NOMO-1 treated with dmso at 0.1 percent for 144 hours (cell line): Measurements from ENCODE around the gene EGLN1.

ENCODE experiments used
- DNase-seq: peaks from one replicate; lab custom pipeline; 2025; ENCODE audit not compliant: unreplicated experiment; lab: John Stamatoyannopoulos, UW

EGLN1 gene

GRCh38 chr1:231421546-231421970 is 529 bp downstream of the EGLN1 start:
- DNase-seq: no peak

- no peak for DNase-seq
These were observed 1.0 kb downstream of the EGLN1 start for GRCh38 chr1:231420959-231421545.

GRCh38 chr1:231420299-231420958 is 1.7 kb downstream of the EGLN1 start:
- DNase-seq: no peak

GRCh38 chr1:231419738-231420298 is 2.3 kb downstream of the EGLN1 start:
- no peak for DNase-seq

- no peak for DNase-seq
These were observed 2.9 kb downstream of the EGLN1 start for GRCh38 chr1:231419147-231419546.

GRCh38 chr1:231418741-231419107 is 3.4 kb downstream of the EGLN1 start:
- no peak for DNase-seq

GRCh38 chr1:231418101-231418740 is 3.9 kb downstream of the EGLN1 start:
- no peak for DNase-seq

- DNase-seq: no peak
These were observed 4.6 kb downstream of the EGLN1 start for GRCh38 chr1:231417513-231417912.

- no peak for DNase-seq
These were observed 5.2 kb downstream of the EGLN1 start for GRCh38 chr1:231416901-231417300.

- no peak for DNase-seq
These were observed 7.0 kb downstream of the EGLN1 start for GRCh38 chr1:231415018-231415583.

GRCh38 chr1:231414260-231415016 is 7.6 kb downstream of the EGLN1 start:
- no peak for DNase-seq

- DNase-seq: no peak
These were observed 8.4 kb downstream of the EGLN1 start for GRCh38 chr1:231413749-231414082.

- DNase-seq: peak; percentile 25
These were observed 11.0 kb downstream of the EGLN1 start for GRCh38 chr1:231411036-231411531.

- DNase-seq: no peak
These were observed 12.0 kb downstream of the EGLN1 start for GRCh38 chr1:231410036-231410612.

- DNase-seq: no peak
These were observed 13.5 kb downstream of the EGLN1 start for GRCh38 chr1:231408528-231409094.

- no peak for DNase-seq
These were observed 14.3 kb downstream of the EGLN1 start for GRCh38 chr1:231407547-231408396.

GRCh38 chr1:231407049-231407448 is 15.0 kb downstream of the EGLN1 start:
- no peak for DNase-seq

GRCh38 chr1:231404318-231404717 is 17.8 kb downstream of the EGLN1 start:
- DNase-seq: no peak

GRCh38 chr1:231401478-231401877 is 20.6 kb downstream of the EGLN1 start:
- DNase-seq: no peak
